ENCODE data around the gene RGS7. TPM values are rescaled to one million over a fixed set of nuclear protein-coding genes. Genes with fewer than 3 reads are reported as not detected.

Gene RGS7
- total RNA-seq, 1 donor from 2014 or later: 16.0 TPM

- no peak overlapping the region for H3K4me3 Mint-ChIP-seq (ENCODE audit: unreplicated experiment)
- peaks cover 9% of the 10 kb centered on the region for H3K4me1 Mint-ChIP-seq (ENCODE audit: low read depth, unreplicated experiment)
- H3K36me3 Mint-ChIP-seq (ENCODE audit: unreplicated experiment): no peaks in the 10 kb centered on the region
- no peaks in the 10 kb centered on the region for H3K9me3 Mint-ChIP-seq (ENCODE audit: unreplicated experiment)
- H3K27ac Mint-ChIP-seq (ENCODE audit: unreplicated experiment): no peak overlapping the region
- TF ChIP-seq CTCF (IDR thresholded peaks at IDR 0.05; ENCODE audit: partially characterized antibody, unreplicated experiment): no peak
- H3K27me3 Mint-ChIP-seq (ENCODE audit: unreplicated experiment): peaks cover 2% of the 10 kb centered on the region
- no peak for DNase-seq
These were observed 144.4 kb downstream of the RGS7 start for GRCh38 chr1:241212628-241213027.

GRCh38 chr1:241208910-241209379 lies 148.1 kb downstream of the RGS7 start:
- Mint-ChIP-seq H3K27ac (ENCODE audit: unreplicated experiment) (peak overlapping the region; percentile 31), H3K36me3 (ENCODE audit: unreplicated experiment) (no peaks in the 10 kb centered on the region), H3K27me3 (ENCODE audit: unreplicated experiment) (peaks cover 2% of the 10 kb centered on the region), H3K4me3 (ENCODE audit: unreplicated experiment) (no peak overlapping the region), H3K4me1 (ENCODE audit: low read depth, unreplicated experiment) (peaks cover 9% of the 10 kb centered on the region), H3K9me3 (ENCODE audit: unreplicated experiment) (no peaks in the 10 kb centered on the region)
- no peak for TF ChIP-seq CTCF (IDR thresholded peaks at IDR 0.05; ENCODE audit: partially characterized antibody, unreplicated experiment)
- no peak for DNase-seq

GRCh38 chr1:241203817-241204216 lies 153.2 kb downstream of the RGS7 start:
- no peaks in the 10 kb centered on the region for H3K4me1 Mint-ChIP-seq (ENCODE audit: low read depth, unreplicated experiment)
- no peak overlapping the region for H3K4me3 Mint-ChIP-seq (ENCODE audit: unreplicated experiment)
- H3K9me3 Mint-ChIP-seq (ENCODE audit: unreplicated experiment): no peaks in the 10 kb centered on the region
- no peak for TF ChIP-seq CTCF (IDR thresholded peaks at IDR 0.05; ENCODE audit: partially characterized antibody, unreplicated experiment)
- H3K27me3 Mint-ChIP-seq (ENCODE audit: unreplicated experiment): no peaks in the 10 kb centered on the region
- no peak for DNase-seq
- no peak overlapping the region for H3K27ac Mint-ChIP-seq (ENCODE audit: unreplicated experiment)
- no peaks in the 10 kb centered on the region for H3K36me3 Mint-ChIP-seq (ENCODE audit: unreplicated experiment)

GRCh38 chr1:241202401-241202800 lies 154.6 kb downstream of the RGS7 start:
- TF ChIP-seq CTCF (IDR thresholded peaks at IDR 0.05; ENCODE audit: partially characterized antibody, unreplicated experiment): no peak
- DNase-seq: no peak
- H3K4me3 Mint-ChIP-seq (ENCODE audit: unreplicated experiment): no peak overlapping the region
- H3K9me3 Mint-ChIP-seq (ENCODE audit: unreplicated experiment): no peaks in the 10 kb centered on the region
- no peaks in the 10 kb centered on the region for H3K4me1 Mint-ChIP-seq (ENCODE audit: low read depth, unreplicated experiment)
- H3K36me3 Mint-ChIP-seq (ENCODE audit: unreplicated experiment): no peaks in the 10 kb centered on the region
- no peaks in the 10 kb centered on the region for H3K27me3 Mint-ChIP-seq (ENCODE audit: unreplicated experiment)
- no peak overlapping the region for H3K27ac Mint-ChIP-seq (ENCODE audit: unreplicated experiment)

GRCh38 chr1:241186716-241187115 lies 170.3 kb downstream of the RGS7 start:
- no peak overlapping the region for H3K4me3 Mint-ChIP-seq (ENCODE audit: unreplicated experiment)
- no peak for DNase-seq
- no peak for TF ChIP-seq CTCF (IDR thresholded peaks at IDR 0.05; ENCODE audit: partially characterized antibody, unreplicated experiment)
- H3K27me3 Mint-ChIP-seq (ENCODE audit: unreplicated experiment): no peaks in the 10 kb centered on the region
- no peaks in the 10 kb centered on the region for H3K36me3 Mint-ChIP-seq (ENCODE audit: unreplicated experiment)
- no peak overlapping the region for H3K27ac Mint-ChIP-seq (ENCODE audit: unreplicated experiment)
- H3K4me1 Mint-ChIP-seq (ENCODE audit: low read depth, unreplicated experiment): no peaks in the 10 kb centered on the region
- peaks cover 1% of the 10 kb centered on the region for H3K9me3 Mint-ChIP-seq (ENCODE audit: unreplicated experiment)
